Endothelial cell of coronary artery (primary cell): Measurements from ENCODE around the gene LAT. TPM values are rescaled to one million over a fixed set of nuclear protein-coding genes. Genes with fewer than 3 reads are reported as not detected.

Experiments
- total RNA-seq: library from RNA; depleted of rRNA; stranded (reverse); fragments of >200 nt; gene quantifications from 2 replicates; pipeline ENCODE4 v1.2.3, GENCODE V29; 2014

LAT gene
- total RNA-seq: 0.36 and 0.56 TPM in 2 replicates

GRCh38 chr16:28984619-28985135, at the start of gene LAT:
Gene LAT, plus strand, starts transcription at chr16:28985052. Its CDS starts 366 bp downstream, at chr16:28985418.

GRCh38 chr16:28950648-28951409, 34.0 kb upstream of the LAT start, which contains the start of gene NFATC2IP:
Gene NFATC2IP, plus strand, starts transcription at chr16:28950937. Its CDS starts 75 bp downstream, at chr16:28951012.

GRCh38 chr16:28974437-28975157, 10.3 kb upstream of the LAT start, which contains the start of gene SPNS1:
Gene SPNS1, plus strand, starts transcription at chr16:28974778. Its CDS starts 374 bp downstream, at chr16:28975152.

Other genes starting within 250 kb of the LAT start
- gene NPIPB9, start 233.3 kb upstream of the LAT start, total RNA-seq: 1.9 and 3.5 TPM in 2 replicates
- gene ATXN2L, start 162.1 kb upstream of the LAT start, total RNA-seq: 26.7 and 39.5 TPM in 2 replicates
- 148 and 160 TPM in 2 replicates for gene TUFM, start 138.7 kb upstream of the LAT start, total RNA-seq
- gene SH2B1, start 121.2 kb upstream of the LAT start, total RNA-seq: 7.3 and 13.4 TPM in 2 replicates
- gene ATP2A1, start 106.6 kb upstream of the LAT start, total RNA-seq: 0.09 and 0.56 TPM in 2 replicates
- 44.0 and 48.0 TPM in 2 replicates for gene RABEP2, start 59.8 kb upstream of the LAT start, total RNA-seq
- gene CD19, start 53.1 kb upstream of the LAT start, total RNA-seq: not detected in 2 replicates
- gene NFATC2IP, start 34.1 kb upstream of the LAT start, total RNA-seq: 17.5 and 19.9 TPM in 2 replicates
- gene SPNS1, start 10.3 kb upstream of the LAT start, total RNA-seq: 26.7 and 29.6 TPM in 2 replicates